NCI-H2107 treated with DMSO at 0.1 percent for 48 hours (cell line): ENCODE measurements around the gene CDON.
A peak's percentile ranks its signal among the peaks of the same experiment; 100 is the strongest.
"Not testable (repeated sequence)": the region's sequence is repeated elsewhere in the genome, so short reads cannot be mapped to it uniquely, and the experiment has no call there.

Experiments used
- DNase-seq: peaks from one replicate; lab custom pipeline; 2025; ENCODE audit not compliant: unreplicated experiment; lab: John Stamatoyannopoulos, UW

CDON gene

DNA sequence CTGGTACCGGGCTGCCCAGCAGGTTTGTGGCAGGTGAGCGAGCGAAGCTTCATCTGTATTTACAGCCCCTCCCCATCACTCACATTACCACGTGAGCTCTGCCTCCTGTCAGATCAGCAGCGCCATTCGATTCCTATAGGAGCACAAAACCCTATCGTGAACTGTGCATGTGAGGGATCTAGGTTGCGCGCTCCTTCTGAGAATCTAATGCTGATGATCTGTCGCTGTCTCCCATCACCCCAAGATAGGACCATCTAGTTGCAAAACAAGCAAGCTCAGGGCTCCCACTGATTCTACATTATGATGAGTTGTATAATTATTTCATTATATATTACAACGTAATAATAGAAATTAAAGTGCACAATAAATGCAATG lies 132.6 kb downstream of the CDON start:
- no peak for DNase-seq

DNA sequence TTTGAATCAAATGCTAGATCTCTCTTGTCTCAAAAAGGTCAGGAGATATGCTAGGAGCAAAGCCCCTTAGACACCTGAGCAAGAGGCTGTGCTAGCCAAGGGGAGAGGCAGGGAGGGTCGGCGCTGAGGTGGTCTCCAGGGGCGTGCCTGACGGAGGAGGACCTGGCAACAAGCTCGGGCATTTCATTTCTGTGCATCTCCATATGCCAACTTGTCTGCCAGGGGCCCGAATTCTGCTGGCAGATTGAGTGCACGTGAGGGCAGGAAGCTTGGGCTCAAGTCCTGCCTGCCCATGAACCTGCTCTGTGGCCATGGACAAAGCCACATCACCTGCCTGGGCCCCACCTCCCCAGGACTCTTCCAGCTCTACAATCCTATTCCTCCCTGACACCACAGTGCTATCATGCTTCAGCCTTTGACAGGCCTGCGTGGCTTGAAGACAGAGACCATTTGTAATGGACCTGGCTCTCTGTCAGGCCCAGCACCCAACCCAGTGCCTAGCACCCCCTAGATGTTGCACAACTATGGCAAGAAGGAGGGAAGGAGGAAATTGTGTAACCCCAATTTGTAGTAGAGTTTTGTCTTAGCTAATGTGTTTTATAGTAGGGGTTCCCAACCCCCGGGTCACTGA lies 133.1 kb downstream of the CDON start:
- no peak for DNase-seq

DNA sequence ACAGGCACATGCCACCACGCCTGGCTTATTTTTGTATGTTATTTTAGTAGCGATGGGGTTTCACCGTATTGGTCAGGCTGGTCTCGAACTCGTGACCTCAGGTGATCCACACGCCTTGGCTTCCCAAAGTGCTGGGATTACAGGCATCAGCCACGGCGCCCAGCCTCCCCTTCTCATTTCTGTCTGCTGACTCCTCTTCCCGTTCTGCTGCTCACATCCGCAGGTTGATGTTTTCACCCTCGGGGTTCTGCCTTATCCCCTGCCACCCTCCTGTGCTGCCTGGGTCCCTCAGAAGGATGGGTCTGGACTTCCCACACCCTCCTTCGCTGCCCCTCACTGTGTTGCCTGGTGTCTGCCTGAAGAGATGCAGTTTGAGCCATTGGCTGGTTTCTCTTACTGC lies 136.0 kb downstream of the CDON start:
- DNase-seq, result no peak

GRCh38 chr11:125925804-125926203 lies 136.9 kb downstream of the CDON start:
- no peak for DNase-seq

- DNase-seq, result no peak
Observed at GRCh38 chr11:125925247-125925740, 137.4 kb downstream of the CDON start.

GRCh38 chr11:125924384-125925007 lies 138.2 kb downstream of the CDON start:
- no peak for DNase-seq

- DNase-seq, result no peak
Observed at GRCh38 chr11:125923633-125924032, 139.0 kb downstream of the CDON start.

DNA sequence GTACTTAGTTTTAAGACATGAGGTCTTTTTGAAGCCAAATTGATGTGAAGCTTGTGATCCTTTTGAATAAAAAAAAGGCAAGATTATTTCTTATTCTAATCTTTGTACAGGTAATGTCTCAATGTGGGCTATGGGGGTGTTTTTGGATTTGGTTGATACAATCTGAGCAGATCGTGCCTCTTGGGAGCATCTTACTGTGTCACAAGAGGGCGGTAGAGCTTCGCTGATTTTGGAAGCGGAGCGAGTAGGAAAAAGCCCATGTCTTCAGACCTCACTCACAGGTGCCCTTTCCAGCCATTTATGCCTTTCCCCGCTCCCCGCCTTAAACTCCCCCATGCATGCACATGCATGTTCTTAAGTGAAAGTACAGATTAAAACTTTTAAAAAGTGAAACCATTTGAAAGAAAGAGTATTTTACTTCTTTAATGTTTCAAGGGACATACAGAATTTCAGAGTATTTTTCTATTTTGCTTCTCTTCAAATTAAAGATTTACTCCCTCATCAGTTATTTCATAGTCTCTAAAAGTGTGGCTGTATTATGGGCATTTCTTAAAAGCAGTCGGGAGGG lies 139.6 kb downstream of the CDON start:
- DNase-seq, result peak; percentile 26

GRCh38 chr11:125922156-125922555 lies 140.5 kb downstream of the CDON start:
- no peak for DNase-seq

GRCh38 chr11:125921042-125921441 lies 141.6 kb downstream of the CDON start:
- no peak for DNase-seq

DNA sequence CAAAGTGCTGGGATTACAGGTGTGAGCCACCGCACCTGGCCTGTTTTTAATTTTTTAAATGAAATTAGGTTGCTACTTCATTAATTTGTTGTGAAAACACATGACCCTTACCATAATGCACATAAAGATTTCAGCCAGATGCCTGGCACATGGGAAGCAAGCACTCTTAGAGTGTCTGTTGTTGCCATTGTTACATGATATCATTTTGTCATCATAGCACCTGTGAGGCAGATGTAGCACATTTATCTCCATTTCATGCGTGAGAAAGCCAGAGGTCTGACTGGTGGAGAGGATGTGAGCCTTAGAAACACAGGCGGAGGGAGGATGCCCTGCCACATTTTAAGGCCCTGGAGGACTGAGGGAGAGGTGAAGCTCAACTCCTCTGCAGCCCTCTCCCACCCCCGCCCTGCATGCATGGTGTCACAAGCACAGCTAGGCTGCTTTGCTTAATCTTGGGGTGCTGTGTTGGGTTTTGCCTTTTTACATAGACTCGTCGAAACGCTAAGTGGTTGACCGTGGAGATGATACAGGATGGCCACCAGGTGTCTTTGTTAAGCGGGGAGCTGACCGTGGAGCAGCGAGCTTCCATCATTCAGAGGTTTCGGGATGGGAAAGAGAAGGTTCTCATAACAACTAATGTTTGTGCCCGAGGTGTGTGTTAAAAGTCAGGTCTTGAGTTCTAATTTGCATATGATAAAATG lies 144.4 kb downstream of the CDON start:
- DNase-seq, result no peak

DNA sequence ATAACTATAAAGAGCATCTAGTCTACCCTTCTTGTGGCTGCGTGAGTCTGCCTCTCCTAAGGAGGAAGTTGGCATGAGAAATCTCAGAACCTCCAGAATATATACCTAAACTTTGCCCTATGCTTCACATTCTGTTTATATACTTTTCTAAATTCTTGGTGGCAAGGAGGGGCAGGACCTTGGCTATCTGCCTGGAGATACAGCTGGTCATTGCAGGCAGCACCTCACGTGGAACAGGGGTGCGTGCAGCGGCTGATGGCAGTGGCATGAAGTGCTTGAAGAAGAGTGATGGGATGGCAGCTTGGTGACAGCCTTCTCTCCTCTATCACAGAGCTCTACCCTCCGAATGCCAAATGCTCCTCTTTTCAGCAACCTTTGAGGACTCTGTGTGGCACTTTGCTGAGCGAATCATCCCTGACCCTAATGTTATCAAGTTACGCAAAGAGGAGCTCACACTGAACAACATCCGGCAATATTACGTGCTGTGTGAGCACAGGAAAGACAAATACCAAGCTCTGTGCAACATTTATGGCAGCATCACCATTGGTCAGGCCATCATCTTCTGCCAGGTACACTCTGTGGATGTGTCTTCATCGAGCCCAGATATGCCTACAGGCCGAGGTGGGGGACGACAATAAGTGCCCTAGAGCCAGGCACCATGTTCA lies 145.9 kb downstream of the CDON start:
- DNase-seq, result no peak

DNA sequence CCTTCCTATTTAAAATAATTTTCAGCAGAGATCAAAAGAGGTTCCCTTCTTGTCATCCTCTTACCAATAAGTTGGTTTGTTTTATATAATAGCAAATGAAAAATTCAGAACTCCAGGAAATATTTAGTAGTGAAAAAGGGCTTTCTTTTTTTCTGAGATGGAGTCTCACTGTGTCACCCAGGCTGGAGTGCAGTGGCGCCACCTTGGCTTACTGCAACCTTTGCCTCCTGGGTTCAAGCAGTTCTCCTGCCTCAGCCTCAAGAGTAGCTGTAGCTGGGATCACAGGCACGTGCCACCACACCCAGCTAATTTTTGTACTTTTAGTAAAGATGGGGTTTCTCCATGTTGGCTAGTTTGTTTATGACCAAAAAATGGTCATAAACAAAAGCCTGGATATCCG lies 148.1 kb downstream of the CDON start:
- not testable (repeated sequence) for DNase-seq

- no peak for DNase-seq
Observed at GRCh38 chr11:125910226-125910849, 152.3 kb downstream of the CDON start.
